Measurements from ENCODE around the gene GRHL3.

GRHL3 gene

GRCh38 chr1:24357038-24357437 lies 37.9 kb downstream of the GRHL3 start:
- TF ChIP-seq GATA2 (IDR thresholded peaks at IDR 0.05; ENCODE audit: low read depth, low read length): no peak
- no peak for TF ChIP-seq GATA3 (IDR thresholded peaks at IDR 0.05; ENCODE audit: low read depth, low read length)

- no peak for TF ChIP-seq GATA2 (IDR thresholded peaks at IDR 0.05; ENCODE audit: low read depth, low read length)
- TF ChIP-seq GATA3 (IDR thresholded peaks at IDR 0.05; ENCODE audit: low read depth, low read length): no peak
Observed at GRCh38 chr1:24360681-24361080, 41.5 kb downstream of the GRHL3 start.

- TF ChIP-seq GATA3 (IDR thresholded peaks at IDR 0.05; ENCODE audit: low read depth, low read length) (no peak), GATA2 (IDR thresholded peaks at IDR 0.05; ENCODE audit: low read depth, low read length) (no peak)
Observed at GRCh38 chr1:24361811-24362210, 42.7 kb downstream of the GRHL3 start.

GRCh38 chr1:24362396-24362795 lies 43.2 kb downstream of the GRHL3 start:
- TF ChIP-seq GATA2 (IDR thresholded peaks at IDR 0.05; ENCODE audit: low read depth, low read length): no peak
- no peak for TF ChIP-seq GATA3 (IDR thresholded peaks at IDR 0.05; ENCODE audit: low read depth, low read length)

- TF ChIP-seq GATA3 (IDR thresholded peaks at IDR 0.05; ENCODE audit: low read depth, low read length) (no peak), GATA2 (IDR thresholded peaks at IDR 0.05; ENCODE audit: low read depth, low read length) (no peak)
Observed at GRCh38 chr1:24362982-24363614, 43.9 kb downstream of the GRHL3 start.

GRCh38 chr1:24363994-24364393 lies 44.8 kb downstream of the GRHL3 start:
- TF ChIP-seq GATA3 (IDR thresholded peaks at IDR 0.05; ENCODE audit: low read depth, low read length) (no peak), GATA2 (IDR thresholded peaks at IDR 0.05; ENCODE audit: low read depth, low read length) (no peak)

- TF ChIP-seq GATA3 (IDR thresholded peaks at IDR 0.05; ENCODE audit: low read depth, low read length) (no peak), GATA2 (IDR thresholded peaks at IDR 0.05; ENCODE audit: low read depth, low read length) (no peak)
Observed at GRCh38 chr1:24364605-24364974, 45.4 kb downstream of the GRHL3 start.

- peak; percentile 44 for TF ChIP-seq GATA2 (IDR thresholded peaks at IDR 0.05; ENCODE audit: low read depth, low read length)
- no peak for TF ChIP-seq GATA3 (IDR thresholded peaks at IDR 0.05; ENCODE audit: low read depth, low read length)
Observed at GRCh38 chr1:24364975-24365678, 46.0 kb downstream of the GRHL3 start.

GRCh38 chr1:24366707-24367106 lies 47.5 kb downstream of the GRHL3 start:
- TF ChIP-seq GATA3 (IDR thresholded peaks at IDR 0.05; ENCODE audit: low read depth, low read length) (no peak), GATA2 (IDR thresholded peaks at IDR 0.05; ENCODE audit: low read depth, low read length) (no peak)

GRCh38 chr1:24369199-24369598 lies 50.0 kb downstream of the GRHL3 start:
- TF ChIP-seq GATA2 (IDR thresholded peaks at IDR 0.05; ENCODE audit: low read depth, low read length) (no peak), GATA3 (IDR thresholded peaks at IDR 0.05; ENCODE audit: low read depth, low read length) (no peak)

GRCh38 chr1:24369801-24370200 lies 50.6 kb downstream of the GRHL3 start:
- TF ChIP-seq GATA3 (IDR thresholded peaks at IDR 0.05; ENCODE audit: low read depth, low read length) (no peak), GATA2 (IDR thresholded peaks at IDR 0.05; ENCODE audit: low read depth, low read length) (no peak)

- TF ChIP-seq GATA3 (IDR thresholded peaks at IDR 0.05; ENCODE audit: low read depth, low read length) (no peak), GATA2 (IDR thresholded peaks at IDR 0.05; ENCODE audit: low read depth, low read length) (no peak)
Observed at GRCh38 chr1:24373044-24373443, 53.9 kb downstream of the GRHL3 start.

- TF ChIP-seq GATA2 (IDR thresholded peaks at IDR 0.05; ENCODE audit: low read depth, low read length): no peak
- TF ChIP-seq GATA3 (IDR thresholded peaks at IDR 0.05; ENCODE audit: low read depth, low read length): no peak
Observed at GRCh38 chr1:24373710-24374109, 54.6 kb downstream of the GRHL3 start.

GRCh38 chr1:24374891-24375786 lies 56.0 kb downstream of the GRHL3 start:
- no peak for TF ChIP-seq GATA3 (IDR thresholded peaks at IDR 0.05; ENCODE audit: low read depth, low read length)
- TF ChIP-seq GATA2 (IDR thresholded peaks at IDR 0.05; ENCODE audit: low read depth, low read length): no peak
